Breast epithelium (tissue), 3 donors: Measurements from ENCODE around the gene SOX10.

Source experiments
- POLR2A ChIP-seq: fragments of 450-650 bp; IDR thresholded peaks from one replicate; pipeline ENCODE4 v1.6.1; 2016; ENCODE audit warnings: antibody characterized with exemption, mild to moderate bottlenecking, moderate library complexity
- POLR2AphosphoS5 ChIP-seq, 3 donors: sonication (generic); formaldehyde crosslinking; IDR thresholded peaks; one replicate each; pipeline ENCODE4 v1.6.1; 2017; ENCODE audit warnings: antibody characterized with exemption in 3 of 3
- TF ChIP-seq, protein P1 (sequence below), 3 donors: fragments of 450-650 bp; IDR thresholded peaks; one replicate each; pipeline ENCODE4 v1.5.1; 2016 to 2017; ENCODE audit warnings: antibody characterized with exemption in 3 of 3, mild to moderate bottlenecking in 3 of 3, moderate library complexity in 3 of 3

DNA sequence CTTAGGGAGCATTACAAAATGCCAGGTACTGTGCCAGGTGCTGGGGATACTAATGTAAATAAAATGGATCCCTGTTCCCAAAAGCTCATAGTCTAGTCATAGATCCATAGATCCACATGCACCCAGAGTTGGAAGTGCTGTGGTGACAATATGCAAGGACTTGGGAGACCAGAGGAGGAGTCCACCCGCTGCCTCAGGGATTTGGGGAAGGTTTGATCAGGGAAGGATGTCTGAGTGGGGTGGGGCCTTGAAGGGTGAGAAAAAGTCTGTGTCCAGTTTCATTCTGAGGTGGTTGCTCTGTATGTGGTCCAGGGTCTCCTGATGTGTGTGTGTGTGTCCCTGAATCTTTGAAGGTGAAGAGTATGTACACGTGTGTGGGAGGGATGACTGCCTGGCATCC lies 9.2 kb downstream of the SOX10 start:
- TF ChIP-seq, protein P1, sequence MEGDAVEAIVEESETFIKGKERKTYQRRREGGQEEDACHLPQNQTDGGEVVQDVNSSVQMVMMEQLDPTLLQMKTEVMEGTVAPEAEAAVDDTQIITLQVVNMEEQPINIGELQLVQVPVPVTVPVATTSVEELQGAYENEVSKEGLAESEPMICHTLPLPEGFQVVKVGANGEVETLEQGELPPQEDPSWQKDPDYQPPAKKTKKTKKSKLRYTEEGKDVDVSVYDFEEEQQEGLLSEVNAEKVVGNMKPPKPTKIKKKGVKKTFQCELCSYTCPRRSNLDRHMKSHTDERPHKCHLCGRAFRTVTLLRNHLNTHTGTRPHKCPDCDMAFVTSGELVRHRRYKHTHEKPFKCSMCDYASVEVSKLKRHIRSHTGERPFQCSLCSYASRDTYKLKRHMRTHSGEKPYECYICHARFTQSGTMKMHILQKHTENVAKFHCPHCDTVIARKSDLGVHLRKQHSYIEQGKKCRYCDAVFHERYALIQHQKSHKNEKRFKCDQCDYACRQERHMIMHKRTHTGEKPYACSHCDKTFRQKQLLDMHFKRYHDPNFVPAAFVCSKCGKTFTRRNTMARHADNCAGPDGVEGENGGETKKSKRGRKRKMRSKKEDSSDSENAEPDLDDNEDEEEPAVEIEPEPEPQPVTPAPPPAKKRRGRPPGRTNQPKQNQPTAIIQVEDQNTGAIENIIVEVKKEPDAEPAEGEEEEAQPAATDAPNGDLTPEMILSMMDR (IDR thresholded peaks at IDR 0.05): no peak
- no peak for TF ChIP-seq POLR2A
- TF ChIP-seq POLR2AphosphoS5 (IDR thresholded peaks at IDR 0.05): no peak
